ENCODE results near the gene NHEJ1. TPM values are rescaled to one million over a fixed set of nuclear protein-coding genes. Genes with fewer than 3 reads are reported as not detected.

The NHEJ1 gene
- total and polyA plus RNA-seq, 9 of the 15 experiments (the other 6 are each of a cell fraction or from before 2014, with no cell fraction given) = 9.0 to 23.7 (median 13.9) TPM

- peak; percentile 63 for TF ChIP-seq REST (IDR thresholded peaks at IDR 0.05; ENCODE audit: borderline replicate concordance)
- no peak for TF ChIP-seq REST (CRISPR knock-in tag; IDR thresholded peaks at IDR 0.05; ENCODE audit: low read depth)
- TF ChIP-seq CHCHD3 (CRISPR knock-in tag; IDR thresholded peaks at IDR 0.05) = no peak
- TF ChIP-seq SP1 (CRISPR knock-in tag; IDR thresholded peaks at IDR 0.05) = peak; percentile 40; the same call in 1 of the 2 replicates
- no peak for TF ChIP-seq PATZ1 (CRISPR knock-in tag; IDR thresholded peaks at IDR 0.05; ENCODE audit: borderline replicate concordance)
- TF ChIP-seq ATF6 (CRISPR knock-in tag; IDR thresholded peaks at IDR 0.05) = no peak
- TF ChIP-seq E2F1 (CRISPR knock-in tag; IDR thresholded peaks at IDR 0.05) = no peak
- no peak for TF ChIP-seq XRCC3 (IDR thresholded peaks at IDR 0.05)
- TF ChIP-seq ZBTB9 (CRISPR knock-in tag; IDR thresholded peaks at IDR 0.05) = no peak
- TF ChIP-seq CTCF (IDR thresholded peaks at IDR 0.05 in 2 of 3, conservative IDR thresholded peaks at IDR 0.05 in 1 of 3; ENCODE audit: insufficient read depth in 2 of 3, low read depth in 1 of 3, low read length in 3 of 3) = peak; percentile 85 to 87 (median 86)
- no peak for TF ChIP-seq ZEB2 (IDR thresholded peaks at IDR 0.05)
- TF ChIP-seq RFX1 (IDR thresholded peaks at IDR 0.05) = no peak
These were observed 130.8 kb downstream of the NHEJ1 start (continued) for GRCh38 chr2:219029829-219030165.

Data from K562 (cell line).